RWPE1 (cell line): ENCODE measurements around the gene BCL2L1.
"Not testable (repeated sequence)": the region's sequence is repeated elsewhere in the genome, so short reads cannot be mapped to it uniquely, and the experiment has no call there.

ENCODE experiments used
- CTCF ChIA-PET: fragments of 350-600 bp; sonication (Branson Sonifier 250); formaldehyde crosslinking; extraction: SDS; loops from one replicate; lab custom pipeline; 2021; lab: Yijun Ruan, JAX
- POLR2A ChIA-PET: fragments of 400-600 bp; formaldehyde crosslinking; extraction: SDS; loops from one replicate; lab custom pipeline; 2020; ENCODE audit warnings: antibody characterized with exemption; ENCODE audit not compliant: low non-redundant PET; lab: Yijun Ruan, JAX
- DNase-seq: peaks from one replicate; pipeline ENCODE4 v3.0.0; 2012; ENCODE audit warnings: low spot score
- H3K27ac ChIP-seq: fragments of 450-650 bp; 2 replicates; pipeline ENCODE4 v1.5.1; 2017
- TF ChIP-seq, protein P1 (sequence below): fragments of 450-650 bp; conservative IDR thresholded peaks from 2 replicates; pipeline ENCODE4 v1.5.1; 2017; ENCODE audit warnings: low read depth, mild to moderate bottlenecking

The BCL2L1 gene

DNA sequence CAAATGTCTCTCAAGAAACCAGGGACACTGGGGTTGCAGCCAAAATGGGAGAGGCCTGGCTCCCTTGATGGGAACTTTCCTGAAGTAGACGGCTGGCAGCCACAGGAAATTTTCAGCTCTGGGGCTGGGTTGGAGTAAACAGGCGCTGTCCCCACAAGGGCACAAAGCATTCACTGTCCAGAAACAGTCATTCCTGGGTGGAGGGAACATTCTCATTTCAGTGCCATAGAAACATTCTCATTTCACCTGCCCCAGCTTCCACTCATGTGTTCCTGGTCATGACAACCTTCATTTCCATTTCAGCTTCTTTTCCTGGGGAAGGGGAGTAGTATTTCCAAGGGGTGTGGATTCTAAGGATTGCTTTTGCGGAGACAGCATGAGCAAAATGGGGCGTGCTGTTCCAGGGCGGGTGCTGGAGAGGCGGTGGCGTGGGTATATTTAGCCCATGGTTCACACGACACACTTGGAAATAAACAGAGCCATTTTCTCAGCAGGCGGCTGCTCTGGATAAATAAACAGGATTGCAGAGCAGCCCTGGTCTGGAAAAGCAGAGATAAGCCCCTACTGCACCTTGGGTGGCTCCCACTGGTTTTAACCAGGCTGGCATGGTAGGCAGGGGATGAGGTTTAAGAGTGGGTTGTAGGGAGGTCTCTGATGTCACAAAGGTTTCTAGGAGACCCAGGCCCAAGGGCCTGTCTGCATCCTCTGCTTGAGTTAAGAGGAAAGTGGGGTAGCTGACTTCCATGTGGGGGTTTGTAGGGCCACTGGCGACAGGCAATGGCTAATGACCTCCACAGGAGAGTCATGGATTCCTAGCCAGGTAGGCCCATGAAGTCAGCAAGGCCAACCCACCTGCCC lies 52.1 kb downstream of the BCL2L1 start:
- TF ChIP-seq, protein P1, sequence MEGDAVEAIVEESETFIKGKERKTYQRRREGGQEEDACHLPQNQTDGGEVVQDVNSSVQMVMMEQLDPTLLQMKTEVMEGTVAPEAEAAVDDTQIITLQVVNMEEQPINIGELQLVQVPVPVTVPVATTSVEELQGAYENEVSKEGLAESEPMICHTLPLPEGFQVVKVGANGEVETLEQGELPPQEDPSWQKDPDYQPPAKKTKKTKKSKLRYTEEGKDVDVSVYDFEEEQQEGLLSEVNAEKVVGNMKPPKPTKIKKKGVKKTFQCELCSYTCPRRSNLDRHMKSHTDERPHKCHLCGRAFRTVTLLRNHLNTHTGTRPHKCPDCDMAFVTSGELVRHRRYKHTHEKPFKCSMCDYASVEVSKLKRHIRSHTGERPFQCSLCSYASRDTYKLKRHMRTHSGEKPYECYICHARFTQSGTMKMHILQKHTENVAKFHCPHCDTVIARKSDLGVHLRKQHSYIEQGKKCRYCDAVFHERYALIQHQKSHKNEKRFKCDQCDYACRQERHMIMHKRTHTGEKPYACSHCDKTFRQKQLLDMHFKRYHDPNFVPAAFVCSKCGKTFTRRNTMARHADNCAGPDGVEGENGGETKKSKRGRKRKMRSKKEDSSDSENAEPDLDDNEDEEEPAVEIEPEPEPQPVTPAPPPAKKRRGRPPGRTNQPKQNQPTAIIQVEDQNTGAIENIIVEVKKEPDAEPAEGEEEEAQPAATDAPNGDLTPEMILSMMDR = no peak
- ChIA-PET POLR2A (no interaction called here), CTCF (interaction anchor here (0.5 to 1.1 kb wide), 7 partner anchors 8 to 179 kb away, joined by 3 to 5 read pairs (median 3); partner anchors contain the start of gene BCL2L1)
- DNase-seq = no peak
- peak overlapping the region; percentile 36 for H3K27ac ChIP-seq

GRCh38 chr20:31669876-31670275 lies 52.8 kb downstream of the BCL2L1 start:
- POLR2A ChIA-PET = no interaction called here
- no peak for DNase-seq
- TF ChIP-seq, protein P1 = no peak
- CTCF ChIA-PET = interaction anchor here (0.5 to 1.1 kb wide), 7 partner anchors 7 to 178 kb away, joined by 3 to 4 read pairs (median 3); partner anchors contain the start of gene BCL2L1
- peak overlapping the region; percentile 36 for H3K27ac ChIP-seq

DNA sequence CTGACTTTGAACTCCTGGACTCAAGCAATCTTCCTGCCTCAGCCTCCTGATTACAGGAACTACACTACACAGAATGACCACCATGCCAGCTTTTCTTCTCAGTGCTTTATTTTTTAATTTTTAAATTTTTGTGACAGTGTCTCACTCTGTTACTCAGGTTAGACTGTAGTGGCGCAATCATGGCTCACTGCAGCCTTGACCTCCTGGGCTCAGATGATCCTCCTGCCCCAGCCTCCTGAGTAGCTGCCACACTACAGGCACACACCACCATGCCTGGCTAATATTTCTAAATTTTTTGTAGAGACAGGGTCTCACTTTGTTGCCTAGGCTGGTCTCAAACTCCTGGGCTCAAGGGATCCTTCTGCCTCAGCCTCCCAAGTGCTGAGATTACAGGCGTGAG lies 53.7 kb downstream of the BCL2L1 start:
- DNase-seq, POLR2A ChIA-PET: not testable (repeated sequence)
- CTCF ChIA-PET = interaction anchor here (1.1 to 1.3 kb wide), 2 partner anchors 51 to 57 kb away, joined by 3 read pairs; no protein-coding TSS in a partner anchor
- H3K27ac ChIP-seq = peak overlapping the region; percentile 71

DNA sequence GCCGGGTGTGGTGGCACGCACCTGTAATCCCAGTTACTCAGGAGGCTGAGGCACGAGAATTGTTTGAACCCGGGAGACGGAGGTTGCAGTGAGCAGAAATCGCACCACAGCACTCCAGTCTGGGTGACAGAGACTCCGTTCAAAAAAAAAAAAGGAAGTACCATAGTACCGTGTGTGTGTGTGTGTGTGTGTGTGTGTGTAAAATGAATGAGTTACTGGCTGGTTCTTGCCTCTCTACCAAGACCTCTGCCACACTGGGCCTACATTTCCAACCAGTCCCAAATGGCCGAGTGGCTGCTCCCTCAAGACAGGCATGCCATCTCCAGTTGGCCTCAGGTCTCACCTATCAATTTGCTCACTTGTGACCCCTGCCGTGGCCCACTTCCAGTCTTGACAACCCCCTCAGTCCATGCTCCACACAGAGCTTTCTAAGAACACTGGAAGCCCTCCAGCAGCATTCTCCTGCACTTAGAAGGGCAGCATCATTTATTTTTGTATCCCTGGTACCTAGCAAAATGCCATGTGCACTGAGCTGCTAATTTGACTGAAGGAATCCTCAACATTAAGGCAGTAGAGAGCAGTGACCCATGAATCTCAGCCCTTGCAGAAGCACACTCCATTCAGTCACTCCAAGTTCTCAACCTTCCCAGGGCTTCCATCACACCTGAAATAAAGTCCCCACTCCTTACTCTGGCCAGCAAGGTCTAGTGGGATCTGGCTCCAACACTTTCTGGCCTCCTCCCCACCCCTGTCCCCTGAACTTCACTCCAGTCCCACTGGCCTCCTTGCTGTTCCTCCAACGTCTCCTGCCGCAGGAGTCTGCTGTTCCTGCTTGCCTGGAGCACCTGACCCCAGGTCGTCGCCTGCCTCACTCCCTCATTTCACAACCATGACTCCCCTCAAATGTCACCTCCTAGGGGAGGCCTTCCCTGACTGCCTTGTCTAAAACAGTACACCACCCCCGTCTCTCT lies 55.1 kb downstream of the BCL2L1 start:
- TF ChIP-seq, protein P1 = no peak
- ChIA-PET POLR2A (no interaction called here), CTCF (interaction anchor here (1.3 to 11.0 kb wide), 2 partner anchors 53 to 54 kb away, joined by 3 to 163 read pairs; partner anchors contain the start of gene BCL2L1)
- DNase-seq = no peak
- H3K27ac ChIP-seq = peak overlapping the region; percentile 71

DNA sequence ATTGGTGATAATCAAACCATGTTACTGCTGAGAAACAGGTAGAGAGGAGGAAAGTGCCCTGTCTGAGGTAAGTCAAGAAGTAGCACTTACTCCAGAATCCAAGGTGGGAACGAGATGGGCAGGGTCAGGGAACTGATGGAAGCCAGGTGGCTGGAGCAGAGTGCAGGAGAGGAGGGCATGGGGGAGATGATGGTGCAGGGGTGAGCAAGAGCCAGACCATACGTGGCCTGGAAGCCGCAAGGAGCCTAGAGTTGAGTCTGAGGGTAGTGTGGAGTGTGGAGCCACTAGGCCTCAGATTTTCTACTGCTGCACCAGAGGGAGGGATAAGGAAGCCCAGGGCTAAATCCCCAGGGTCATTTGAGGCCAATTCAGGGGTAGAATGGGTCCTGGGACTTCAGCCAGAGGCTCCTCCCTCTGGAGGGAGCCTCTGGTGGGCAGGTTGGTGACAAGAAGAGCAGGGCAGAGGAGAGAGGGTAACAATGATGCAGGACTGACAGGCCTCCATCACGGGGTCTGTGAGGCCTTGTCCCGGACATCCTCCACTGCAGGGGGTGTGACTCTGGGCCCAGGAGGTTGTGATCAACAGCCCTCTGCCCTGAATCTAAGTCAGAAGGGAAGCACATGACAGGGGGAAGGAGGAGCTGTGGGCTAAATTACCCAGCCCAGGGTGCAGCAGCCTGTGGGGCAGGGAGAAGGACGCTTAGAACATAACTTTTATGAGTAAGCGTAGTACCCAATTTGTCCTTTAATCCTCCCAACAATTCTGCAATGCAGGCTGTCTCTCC lies 56.2 kb downstream of the BCL2L1 start:
- CTCF ChIA-PET = interaction anchor here (11.0 kb wide), 1 partner anchor 55 kb away, joined by 163 read pairs; the partner anchor contains the start of gene BCL2L1
- POLR2A ChIA-PET = no interaction called here
- TF ChIP-seq, protein P1 = no peak
- H3K27ac ChIP-seq = peak overlapping the region; percentile 71
- DNase-seq = no peak

DNA sequence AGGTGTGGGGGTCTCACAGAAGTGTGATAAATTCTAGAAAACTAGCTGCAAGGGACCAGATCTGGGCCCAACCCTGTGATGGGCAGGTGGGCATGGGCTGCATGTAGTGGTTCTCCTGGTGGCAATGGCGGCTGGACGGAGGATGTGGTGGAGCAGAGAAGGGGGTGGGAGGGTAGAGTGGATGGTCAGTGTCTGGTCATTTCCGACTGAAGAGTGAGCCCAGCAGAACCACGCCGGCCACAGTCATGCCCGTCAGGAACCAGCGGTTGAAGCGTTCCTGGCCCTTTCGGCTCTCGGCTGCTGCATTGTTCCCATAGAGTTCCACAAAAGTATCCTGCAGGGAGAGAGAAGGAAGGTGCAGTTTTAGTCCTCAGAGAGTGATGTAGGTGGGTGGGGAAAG lies 56.9 kb downstream of the BCL2L1 start:
- DNase-seq = no peak
- peak overlapping the region; percentile 71 for H3K27ac ChIP-seq
- CTCF ChIA-PET = interaction anchor here (0.9 to 11.0 kb wide), 2 partner anchors 12 to 56 kb away, joined by 3 to 163 read pairs; partner anchors contain the start of gene BCL2L1
- POLR2A ChIA-PET = no interaction called here
- TF ChIP-seq, protein P1 = no peak
